IMR-90 (cell line): ENCODE measurements around the gene ABI3. TPM values are rescaled to one million over a fixed set of nuclear protein-coding genes. Genes with fewer than 3 reads are reported as not detected.

ENCODE experiments used
- ATAC-seq: fragments of 200-7000 bp; cut with Tn5 transposase; 2 replicates; pipeline ENCODE4 v1.9.1; 2020; ENCODE audit warnings: low read depth, mild to moderate bottlenecking, moderate library complexity
- BruUV-seq: library from RNA; stranded (reverse); fragments of 400-500 nt; replicated peaks from 2 replicates; lab custom pipeline; 2021; lab: Mats Ljungman, UMichigan
- CTCF ChIA-PET: fragments of 300-600 bp; formaldehyde crosslinking; extraction: SDS; loops from one replicate; lab custom pipeline; 2021; ENCODE audit warnings: antibody characterized with exemption; lab: Yijun Ruan, JAX
- POLR2A ChIA-PET: fragments of 300-600 bp; sonication (Branson Sonifier 250); formaldehyde crosslinking; loops from one replicate; lab custom pipeline; 2022; ENCODE audit warnings: antibody characterized with exemption; ENCODE audit not compliant: unreplicated experiment; lab: Charles Lee
- DNase-seq: peaks from one replicate; pipeline ENCODE4 v3.0.0; 2013
- H2AFZ ChIP-seq: replicated peaks from 2 replicates; pipeline ENCODE3; 2013; ENCODE audit warnings: low read length, mild to moderate bottlenecking; ENCODE audit not compliant: poor library complexity
- H2AK5ac ChIP-seq: 2 replicates; pipeline ENCODE4 v1.6.1; 2013; ENCODE audit warnings: low read depth, low read length, inconsistent platforms
- H2AK9ac ChIP-seq: replicated peaks from 2 replicates; pipeline ENCODE3; 2013; ENCODE audit warnings: mild to moderate bottlenecking, low read depth, low read length, moderate library complexity; ENCODE audit not compliant: poor library complexity
- H2BK120ac ChIP-seq: 2 replicates; pipeline ENCODE4 v1.6.1; 2013; ENCODE audit warnings: low read depth, low read length, inconsistent platforms
- H2BK15ac ChIP-seq: 3 replicates; pipeline ENCODE4 v1.6.1; 2013; ENCODE audit warnings: low read depth, low read length, inconsistent platforms
- H2BK20ac ChIP-seq: 2 replicates; pipeline ENCODE4 v1.6.1; 2013; ENCODE audit warnings: low read depth, mild to moderate bottlenecking, inconsistent platforms, low read length, moderate library complexity
- H2BK5ac ChIP-seq: 2 replicates; pipeline ENCODE4 v1.6.1; 2013; ENCODE audit warnings: mild to moderate bottlenecking, low read depth, low read length, inconsistent platforms; ENCODE audit not compliant: poor library complexity, severe bottlenecking
- H3K14ac ChIP-seq: replicated peaks from 2 replicates; pipeline ENCODE4 v1.6.1; 2013; ENCODE audit warnings: low read depth, low read length, inconsistent platforms
- H3K18ac ChIP-seq: 2 replicates; pipeline ENCODE4 v1.6.1; 2013; ENCODE audit warnings: low read depth, low read length, control low read depth
- H3K23ac ChIP-seq: 2 replicates; pipeline ENCODE4 v1.6.1; 2013; ENCODE audit warnings: low read depth, low read length, inconsistent platforms
- H3K27ac ChIP-seq: 2 replicates; pipeline ENCODE4 v1.5.1; 2013; ENCODE audit warnings: mild to moderate bottlenecking, control low read depth, low read length; ENCODE audit not compliant: insufficient read depth
- H3K27me3 ChIP-seq: 2 replicates; pipeline ENCODE4 v1.6.1; 2013; ENCODE audit warnings: low read length; ENCODE audit not compliant: control insufficient read depth, insufficient read depth
- H3K36me3 ChIP-seq: 2 replicates; pipeline ENCODE4 v1.6.1; 2013; ENCODE audit warnings: low read length, mixed read lengths; ENCODE audit not compliant: control insufficient read depth, insufficient read depth
- H3K4ac ChIP-seq: 2 replicates; pipeline ENCODE4 v1.6.1; 2013; ENCODE audit warnings: low read depth, low read length, inconsistent platforms
- H3K4me1 ChIP-seq: 2 replicates; pipeline ENCODE4 v1.6.1; 2013; ENCODE audit warnings: low read length, mixed read lengths; ENCODE audit not compliant: control insufficient read depth, insufficient read depth
- H3K4me2 ChIP-seq: 2 replicates; pipeline ENCODE4 v1.6.1; 2013; ENCODE audit warnings: low read depth, mild to moderate bottlenecking, control low read depth, low read length, moderate library complexity
- H3K4me3 ChIP-seq: 2 replicates; pipeline ENCODE4 v1.5.1; 2013; ENCODE audit warnings: low read depth, mild to moderate bottlenecking, control low read depth, low read length, moderate library complexity; ENCODE audit not compliant: insufficient read depth
- H3K56ac ChIP-seq: 2 replicates; pipeline ENCODE4 v1.6.1; 2013; ENCODE audit warnings: low read length, inconsistent platforms; ENCODE audit not compliant: insufficient read depth; ENCODE audit errors: extremely low read depth
- H3K79me1 ChIP-seq, 2 experiments: 2 replicates each; pipeline ENCODE4 v1.6.1; 2013; ENCODE audit warnings: low read length in 2 of 2, inconsistent platforms in 1 of 2, low read depth in 1 of 2
- H3K9ac ChIP-seq: 2 replicates; pipeline ENCODE4 v1.6.1; 2013; ENCODE audit warnings: low read depth, low read length, control low read depth
- H3K9me1 ChIP-seq: 2 replicates; pipeline ENCODE4 v1.6.1; 2013; ENCODE audit warnings: low read length, inconsistent platforms; ENCODE audit not compliant: insufficient read depth
- H3K9me3 ChIP-seq: 2 replicates; pipeline ENCODE4 v1.6.1; 2013; ENCODE audit warnings: low read length; ENCODE audit not compliant: control insufficient read depth, insufficient read depth
- H4K20me1 ChIP-seq: 2 replicates; pipeline ENCODE4 v1.6.1; 2013; ENCODE audit warnings: low read length, inconsistent platforms; ENCODE audit not compliant: insufficient read depth
- H4K5ac ChIP-seq: 2 replicates; pipeline ENCODE4 v1.6.1; 2013; ENCODE audit warnings: mild to moderate bottlenecking, low read depth, low read length, control low read depth
- H4K8ac ChIP-seq, 2 experiments: 2 replicates each; pipeline ENCODE4 v1.6.1; 2013; ENCODE audit warnings: low read depth in 2 of 2, low read length in 2 of 2, control low read depth in 1 of 2, inconsistent platforms in 1 of 2
- H4K91ac ChIP-seq: 2 replicates; pipeline ENCODE4 v1.6.1; 2013; ENCODE audit warnings: low read depth, low read length, inconsistent platforms; ENCODE audit not compliant: insufficient read depth
- BHLHE40 ChIP-seq: fragments of 150-350 bp; IDR thresholded peaks from 2 replicates; pipeline ENCODE4 v1.6.1; 2016; ENCODE audit warnings: mild to moderate bottlenecking, low read depth, low read length
- CEBPB ChIP-seq: IDR thresholded peaks from 2 replicates; pipeline ENCODE4 v1.6.1; 2012; ENCODE audit warnings: low read depth, low read length, improper control_type of control experiment
- CHD1 ChIP-seq: IDR thresholded peaks from 2 replicates; pipeline ENCODE4 v1.6.1; 2012; ENCODE audit warnings: low read depth, low read length, improper control_type of control experiment
- FOS ChIP-seq: fragments of 150-350 bp; IDR thresholded peaks from 2 replicates; pipeline ENCODE4 v1.6.1; 2016; ENCODE audit warnings: low read depth, low read length
- MAFK ChIP-seq: IDR thresholded peaks from 2 replicates; pipeline ENCODE4 v1.6.1; 2012; ENCODE audit warnings: low read depth, low read length, improper control_type of control experiment
- MAZ ChIP-seq: IDR thresholded peaks from 2 replicates; pipeline ENCODE4 v1.6.1; 2012; ENCODE audit warnings: low read depth, mild to moderate bottlenecking, low read length, improper control_type of control experiment, moderate library complexity, borderline replicate concordance
- MXI1 ChIP-seq: IDR thresholded peaks from 2 replicates; pipeline ENCODE4 v1.6.1; 2012; ENCODE audit warnings: low read depth, mild to moderate bottlenecking, low read length, moderate library complexity, borderline replicate concordance
- NFE2L2 ChIP-seq: fragments of 150-350 bp; IDR thresholded peaks from 2 replicates; pipeline ENCODE4 v1.6.1; 2016; ENCODE audit warnings: low read depth, mild to moderate bottlenecking, low read length
- POLR2A ChIP-seq: IDR thresholded peaks from 2 replicates; pipeline ENCODE4 v1.6.1; 2012; ENCODE audit warnings: mild to moderate bottlenecking, low read depth, low read length
- RAD21 ChIP-seq: IDR thresholded peaks from 2 replicates; pipeline ENCODE4 v1.6.1; 2012; ENCODE audit warnings: low read length, improper control_type of control experiment
- RCOR1 ChIP-seq: IDR thresholded peaks from 2 replicates; pipeline ENCODE4 v1.6.1; 2012; ENCODE audit warnings: mild to moderate bottlenecking, low read length, improper control_type of control experiment; ENCODE audit not compliant: insufficient replicate concordance
- RFX5 ChIP-seq: IDR thresholded peaks from 2 replicates; pipeline ENCODE4 v1.8.0; 2012; ENCODE audit warnings: low read depth, mild to moderate bottlenecking, low read length, moderate library complexity
- SMC3 ChIP-seq: fragments of 150-350 bp; IDR thresholded peaks from 2 replicates; pipeline ENCODE4 v1.6.1; 2016; ENCODE audit warnings: low read depth, mild to moderate bottlenecking, antibody characterized with exemption, low read length, moderate library complexity
- WGBS, 2 experiments: methylation state at CpG; one replicate each; pipeline versions ENCODE4 v1.1.5 to v1.1.7; 2013; ENCODE audit warnings: missing lambda C conversion rate in 2 of 2; ENCODE audit not compliant: insufficient read length in 1 of 2; ENCODE audit errors: extremely low coverage in 2 of 2; 5-methylcytosine and 5-hydroxymethylcytosine counted together
- dilution Hi-C: fragments of 300-500 bp; cut with HindIII; formaldehyde crosslinking; loops from one replicate; pipeline ENCODE4 v1.14.3; 2018; ENCODE audit warnings: low sequenced_read_pairs; ENCODE audit not compliant: unreplicated experiment
- in situ Hi-C: fragments of 300-500 bp; cut with MboI; formaldehyde crosslinking; loops from 3 replicates; pipeline ENCODE4 v1.14.3; 2019; ENCODE audit warnings: low sequenced_read_pairs, inconsistent platforms, mixed read lengths
- intact Hi-C: fragments of 100-400 bp; cut with micrococcal nuclease; formaldehyde crosslinking; loops from 2 replicates; pipeline ENCODE4 v1.10.0; 2022
- polyA plus RNA-seq, 3 experiments: library from polyadenylated mRNA; depleted of rRNA; stranded (reverse); fragments of >200 nt; gene quantifications; 2 replicates each; pipeline ENCODE4 v1.2.3, GENCODE V29; 2012; ENCODE audit warnings: low replicate concordance in 1 of 3
- total RNA-seq: library from RNA; depleted of rRNA; stranded (reverse); fragments of >200 nt; gene quantifications from 2 replicates; pipeline ENCODE4 v1.2.3, GENCODE V29; 2012
- TF ChIP-seq, protein P1 (sequence below): fragments of 150-350 bp; IDR thresholded peaks from 2 replicates; pipeline ENCODE4 v1.6.1; 2017; ENCODE audit warnings: mild to moderate bottlenecking, antibody characterized with exemption, low read length, low read depth
- TF ChIP-seq, protein P2 (sequence below): fragments of 150-350 bp; IDR thresholded peaks from 2 replicates; pipeline ENCODE4 v1.6.1; 2016; ENCODE audit warnings: low read depth, mild to moderate bottlenecking, low read length, moderate library complexity, borderline replicate concordance
- TF ChIP-seq, protein P3 (sequence below): conservative IDR thresholded peaks from 2 replicates; pipeline ENCODE4 v1.5.1; 2012; ENCODE audit warnings: mild to moderate bottlenecking, low read depth, low read length, improper control_type of control experiment

The ABI3 gene
- total and polyA plus RNA-seq, 2 of the 4 experiments (the other 2 are of a cell fraction): 1.1 to 1.2 TPM

DNA sequence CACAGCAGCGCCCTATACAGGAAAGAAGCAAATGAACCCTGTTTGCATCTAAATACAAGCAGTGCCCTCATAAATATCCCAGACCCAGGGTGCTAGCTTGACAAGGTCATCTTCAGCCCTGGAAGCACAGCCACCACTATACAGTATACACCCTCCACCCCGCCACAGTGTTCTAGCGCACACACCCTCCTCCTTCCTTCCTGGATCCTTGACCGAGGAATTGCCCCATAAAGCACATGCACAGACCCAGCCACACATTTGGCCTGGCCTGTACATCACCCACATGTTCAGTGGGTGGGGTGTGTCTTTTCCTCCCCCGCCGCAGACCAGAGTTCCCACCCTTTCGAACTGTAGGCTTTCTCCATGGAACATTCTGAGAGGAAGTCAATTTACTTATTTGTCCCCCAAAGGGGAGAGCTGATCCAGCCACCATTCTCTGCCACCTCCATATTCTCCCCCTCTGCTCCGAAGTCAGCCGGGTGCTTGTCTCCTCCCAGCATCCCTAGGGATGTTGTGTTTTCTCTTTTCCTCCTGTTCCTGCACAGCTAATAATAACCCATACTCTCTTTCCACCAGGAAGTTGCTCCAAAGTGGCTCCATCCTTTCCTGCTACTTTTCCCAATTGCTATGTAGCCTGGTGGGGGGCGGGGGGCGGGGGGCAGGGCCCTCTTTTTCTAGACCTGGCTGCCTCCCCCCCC, 6.6 kb downstream of the ABI3 start:
- no peak overlapping the region for H3K4ac ChIP-seq
- H2AFZ ChIP-seq: no peak overlapping the region
- H2AK9ac ChIP-seq: no peak overlapping the region
- H3K27ac ChIP-seq: no peak overlapping the region
- no peak overlapping the region for H2BK120ac ChIP-seq
- WGBS, 2 experiments: 95% methylated on average over 4 of the region's 11 CpGs; no CpG with 5 or more reads in 1 of the 2 experiments
- H2BK15ac ChIP-seq: no peak overlapping the region
- no peak overlapping the region for H2BK20ac ChIP-seq
- no peak overlapping the region for H3K4me2 ChIP-seq
- no peak overlapping the region for H4K8ac ChIP-seq
- H3K27me3 ChIP-seq: peaks cover 5% of the 10 kb centered on the region
- no peak for TF ChIP-seq RAD21
- TF ChIP-seq MXI1: no peak
- TF ChIP-seq NFE2L2: no peak
- TF ChIP-seq SMC3: no peak
- TF ChIP-seq, protein P1, sequence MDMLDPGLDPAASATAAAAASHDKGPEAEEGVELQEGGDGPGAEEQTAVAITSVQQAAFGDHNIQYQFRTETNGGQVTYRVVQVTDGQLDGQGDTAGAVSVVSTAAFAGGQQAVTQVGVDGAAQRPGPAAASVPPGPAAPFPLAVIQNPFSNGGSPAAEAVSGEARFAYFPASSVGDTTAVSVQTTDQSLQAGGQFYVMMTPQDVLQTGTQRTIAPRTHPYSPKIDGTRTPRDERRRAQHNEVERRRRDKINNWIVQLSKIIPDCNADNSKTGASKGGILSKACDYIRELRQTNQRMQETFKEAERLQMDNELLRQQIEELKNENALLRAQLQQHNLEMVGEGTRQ: no peak
- no peak for TF ChIP-seq MAZ
- TF ChIP-seq CEBPB: no peak
- no peak for TF ChIP-seq POLR2A
- TF ChIP-seq BHLHE40: no peak
- no peak for TF ChIP-seq MAFK
- no peak for TF ChIP-seq CHD1
- TF ChIP-seq, protein P2, sequence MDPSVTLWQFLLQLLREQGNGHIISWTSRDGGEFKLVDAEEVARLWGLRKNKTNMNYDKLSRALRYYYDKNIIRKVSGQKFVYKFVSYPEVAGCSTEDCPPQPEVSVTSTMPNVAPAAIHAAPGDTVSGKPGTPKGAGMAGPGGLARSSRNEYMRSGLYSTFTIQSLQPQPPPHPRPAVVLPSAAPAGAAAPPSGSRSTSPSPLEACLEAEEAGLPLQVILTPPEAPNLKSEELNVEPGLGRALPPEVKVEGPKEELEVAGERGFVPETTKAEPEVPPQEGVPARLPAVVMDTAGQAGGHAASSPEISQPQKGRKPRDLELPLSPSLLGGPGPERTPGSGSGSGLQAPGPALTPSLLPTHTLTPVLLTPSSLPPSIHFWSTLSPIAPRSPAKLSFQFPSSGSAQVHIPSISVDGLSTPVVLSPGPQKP: no peak
- TF ChIP-seq RFX5: no peak
- no peak for TF ChIP-seq FOS
- no peak for TF ChIP-seq RCOR1
- TF ChIP-seq, protein P3, sequence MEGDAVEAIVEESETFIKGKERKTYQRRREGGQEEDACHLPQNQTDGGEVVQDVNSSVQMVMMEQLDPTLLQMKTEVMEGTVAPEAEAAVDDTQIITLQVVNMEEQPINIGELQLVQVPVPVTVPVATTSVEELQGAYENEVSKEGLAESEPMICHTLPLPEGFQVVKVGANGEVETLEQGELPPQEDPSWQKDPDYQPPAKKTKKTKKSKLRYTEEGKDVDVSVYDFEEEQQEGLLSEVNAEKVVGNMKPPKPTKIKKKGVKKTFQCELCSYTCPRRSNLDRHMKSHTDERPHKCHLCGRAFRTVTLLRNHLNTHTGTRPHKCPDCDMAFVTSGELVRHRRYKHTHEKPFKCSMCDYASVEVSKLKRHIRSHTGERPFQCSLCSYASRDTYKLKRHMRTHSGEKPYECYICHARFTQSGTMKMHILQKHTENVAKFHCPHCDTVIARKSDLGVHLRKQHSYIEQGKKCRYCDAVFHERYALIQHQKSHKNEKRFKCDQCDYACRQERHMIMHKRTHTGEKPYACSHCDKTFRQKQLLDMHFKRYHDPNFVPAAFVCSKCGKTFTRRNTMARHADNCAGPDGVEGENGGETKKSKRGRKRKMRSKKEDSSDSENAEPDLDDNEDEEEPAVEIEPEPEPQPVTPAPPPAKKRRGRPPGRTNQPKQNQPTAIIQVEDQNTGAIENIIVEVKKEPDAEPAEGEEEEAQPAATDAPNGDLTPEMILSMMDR: no peak
- ChIA-PET CTCF (no interaction called here), POLR2A (no interaction called here)
- H3K18ac ChIP-seq: no peak overlapping the region
- no peak overlapping the region for H2BK5ac ChIP-seq
- H3K9me3 ChIP-seq: no peaks in the 10 kb centered on the region
- dilution Hi-C loops (no loop called here), in situ Hi-C loops (no loop called here), intact Hi-C loops (no loop called here)
- no peaks in the 10 kb centered on the region for H3K36me3 ChIP-seq
- H2AK5ac ChIP-seq: no peak overlapping the region
- H3K9me1 ChIP-seq: no peaks in the 10 kb centered on the region
- no peak overlapping the region for H3K56ac ChIP-seq
- BruUV-seq: no TSS peak
- H3K23ac ChIP-seq: no peak overlapping the region
- H4K91ac ChIP-seq: no peak overlapping the region
- no peaks in the 10 kb centered on the region for H3K79me1 ChIP-seq
- no peak overlapping the region for H3K4me3 ChIP-seq
- no peaks in the 10 kb centered on the region for H4K20me1 ChIP-seq
- H3K9ac ChIP-seq: no peak overlapping the region
- no peaks in the 10 kb centered on the region for H3K4me1 ChIP-seq
- no peak overlapping the region for H4K5ac ChIP-seq
- ATAC-seq (no peak), DNase-seq (no peak)
- no peak overlapping the region for H3K14ac ChIP-seq
